HG02852 (cell line): ENCODE measurements around the gene SYT6.
"Not testable (repeated sequence)": the region's sequence is repeated elsewhere in the genome, so short reads cannot be mapped to it uniquely, and the experiment has no call there.

Source experiments
- ATAC-seq: cut with Tn5 transposase; IDR thresholded peaks from one replicate; pipeline ENCODE4 v1.9.1; 2021; ENCODE audit warnings: mild to moderate bottlenecking, moderate library complexity; ENCODE audit not compliant: unreplicated experiment

SYT6 gene

DNA sequence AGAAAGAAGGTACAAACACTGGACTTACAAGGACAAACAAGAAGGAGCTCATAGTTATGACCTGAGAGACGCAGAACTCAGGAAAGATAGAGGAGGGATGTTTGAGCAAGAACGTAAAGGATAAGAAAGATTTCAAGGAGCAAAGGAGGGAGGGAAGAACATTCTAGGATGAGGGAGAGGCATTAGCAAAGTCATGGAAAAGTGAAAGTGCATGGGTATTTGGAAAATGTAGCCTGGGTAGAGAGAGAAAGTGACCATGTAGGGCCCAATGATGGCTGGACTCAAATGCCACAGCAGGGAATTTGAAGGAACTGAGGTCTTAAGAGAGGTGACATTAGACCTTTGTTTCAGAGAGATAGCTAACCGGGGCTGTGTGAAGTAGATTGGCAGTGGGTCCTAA is 76.5 kb downstream of the SYT6 start:
- no peak for ATAC-seq

DNA sequence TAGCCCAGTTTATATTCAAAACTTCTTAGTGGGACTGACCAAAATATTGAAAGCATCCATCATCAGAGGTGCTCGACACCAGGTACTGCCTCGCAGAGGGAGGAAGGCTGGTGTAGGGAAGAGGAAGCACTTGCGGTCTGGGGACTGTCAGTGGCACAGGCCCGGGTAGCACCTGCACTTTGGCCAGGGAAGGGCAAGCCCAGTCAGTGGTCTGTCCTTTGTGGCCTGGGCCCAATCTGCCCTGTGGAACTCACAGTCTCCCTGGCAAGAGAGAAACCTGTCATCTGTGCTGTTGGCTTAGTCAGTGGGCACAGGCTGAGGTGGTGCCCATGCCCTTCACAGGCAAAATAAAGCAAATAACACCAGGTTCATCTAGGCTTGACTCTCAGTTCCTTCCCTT is 77.4 kb downstream of the SYT6 start:
- peak; percentile 43 for ATAC-seq

DNA sequence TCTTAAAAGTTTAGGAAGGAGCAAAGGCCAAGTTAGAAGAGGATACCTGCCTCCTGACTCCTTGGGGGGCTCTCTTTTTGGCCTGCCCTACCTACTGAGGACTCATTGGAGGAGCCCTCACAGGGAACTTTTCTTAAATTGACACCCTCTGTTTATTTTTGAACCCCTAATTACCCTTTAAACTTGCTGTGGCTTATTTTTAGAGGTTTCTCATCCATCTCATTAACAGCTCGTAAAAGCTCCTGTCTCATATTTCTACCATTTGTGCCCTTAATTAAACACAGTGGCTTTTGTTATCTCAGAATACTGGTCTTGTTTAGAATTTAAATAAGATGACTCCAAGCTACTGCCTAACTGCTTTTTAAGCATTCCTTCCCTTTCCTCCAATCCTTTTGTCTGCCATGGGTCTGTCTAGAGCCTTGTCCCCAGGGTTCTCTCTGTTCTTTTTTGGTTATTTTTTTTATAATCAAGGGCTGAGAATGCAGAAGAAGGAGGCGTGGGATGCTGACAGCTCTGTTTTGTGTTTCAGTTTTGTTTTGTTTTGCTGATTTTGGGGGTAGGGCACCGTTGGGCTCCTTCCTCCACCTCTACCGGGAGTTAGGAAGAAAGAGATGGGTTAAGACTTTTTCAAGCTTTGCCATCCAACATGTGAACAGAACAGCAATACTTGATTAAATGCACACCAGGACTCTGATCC is 78.0 kb downstream of the SYT6 start:
- ATAC-seq, result peak; percentile 41

DNA sequence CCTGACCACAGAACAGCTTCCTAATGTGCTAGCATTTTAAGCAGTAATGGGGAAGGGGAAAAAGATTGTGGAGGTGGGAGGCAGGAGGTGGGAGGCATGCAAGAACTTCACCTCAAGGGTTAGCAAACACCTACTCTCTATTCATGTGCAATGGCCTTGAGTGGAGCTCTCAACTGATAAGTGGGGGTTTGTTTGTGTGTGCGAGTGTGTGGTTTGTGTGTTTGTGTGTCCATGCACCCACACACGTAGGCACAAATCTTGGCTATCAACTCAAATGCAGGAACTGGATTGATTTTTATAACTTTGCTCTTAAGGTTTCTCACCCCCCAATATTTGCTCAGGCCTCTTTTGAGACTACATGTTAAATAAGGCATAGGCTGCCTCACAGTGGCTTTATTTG is 78.6 kb downstream of the SYT6 start:
- ATAC-seq, result no peak

DNA sequence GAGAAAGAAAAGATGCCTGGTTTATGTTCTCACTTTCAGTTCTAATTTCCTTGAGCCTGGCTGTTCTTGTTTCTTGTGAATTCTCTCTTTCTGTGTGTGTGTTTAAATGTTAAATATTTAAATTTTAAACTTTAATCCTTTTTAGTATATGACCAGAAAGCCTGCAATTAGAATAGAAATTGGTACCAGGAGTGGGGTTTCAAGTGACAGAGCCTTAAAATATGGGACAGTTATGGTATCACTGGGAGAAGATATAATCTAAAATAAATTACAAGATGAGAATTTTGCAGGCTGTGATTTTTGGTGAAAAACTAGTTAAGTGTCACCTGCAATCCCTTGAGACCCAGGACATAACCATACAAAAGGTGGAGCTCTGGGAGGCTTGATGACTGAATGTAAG is 81.4 kb downstream of the SYT6 start:
- ATAC-seq, result no peak

DNA sequence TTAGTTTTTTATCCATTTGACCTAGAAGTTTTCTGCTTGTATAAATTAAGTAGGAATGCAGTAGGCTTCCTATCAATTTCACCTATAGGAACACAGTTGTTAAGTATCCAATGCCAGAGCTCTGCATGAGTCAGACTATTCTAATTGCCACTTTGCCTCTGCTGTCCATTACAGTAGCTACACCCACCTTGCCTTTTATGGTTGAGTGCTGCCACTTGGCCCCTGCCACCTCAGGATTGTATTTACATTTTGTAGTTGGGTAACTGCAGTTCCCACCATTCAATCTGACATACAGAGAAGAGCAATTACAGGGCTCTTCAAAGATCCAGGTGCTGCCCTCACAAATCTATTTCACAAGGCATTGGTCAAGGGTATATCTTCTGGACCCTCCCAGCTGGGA is 83.9 kb downstream of the SYT6 start:
- not testable (repeated sequence) for ATAC-seq

DNA sequence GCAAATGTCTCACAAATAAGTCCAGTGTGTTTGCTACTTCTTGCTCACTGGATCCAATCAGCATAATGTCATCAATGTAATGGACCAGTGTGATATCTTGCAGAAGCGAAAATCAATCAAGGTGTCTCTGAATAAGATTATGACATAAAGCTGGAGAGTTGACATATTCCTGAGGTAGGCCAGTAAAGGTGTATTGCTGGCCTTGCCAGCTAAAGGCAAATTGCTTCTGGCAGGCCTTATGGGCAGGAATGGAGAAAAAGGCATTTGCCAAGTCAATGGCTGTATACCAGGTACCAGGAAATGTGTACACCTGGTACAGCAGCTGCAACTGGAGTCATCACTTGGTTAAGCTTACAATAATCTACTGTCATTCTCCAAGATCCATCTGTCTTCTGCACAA is 85.0 kb downstream of the SYT6 start:
- not testable (repeated sequence) for ATAC-seq

DNA sequence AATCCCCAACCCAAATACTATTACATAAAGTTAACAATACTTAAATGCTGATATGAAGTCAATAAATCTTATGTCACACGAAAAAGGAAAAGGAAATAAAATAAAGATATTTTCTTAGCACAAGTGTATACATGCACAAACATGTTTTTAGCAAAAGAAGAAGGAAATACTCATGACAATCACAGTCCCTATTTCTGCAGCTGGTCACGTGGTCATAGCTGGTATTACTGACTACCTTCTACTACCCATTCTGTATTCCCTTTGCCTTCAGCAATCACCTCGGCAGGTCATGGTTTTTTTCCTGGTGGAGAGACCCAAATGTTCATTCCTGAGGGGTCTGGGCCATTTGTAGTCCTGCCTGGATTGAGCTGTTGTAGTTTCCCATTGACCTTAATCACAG is 88.0 kb downstream of the SYT6 start:
- not testable (repeated sequence) for ATAC-seq

DNA sequence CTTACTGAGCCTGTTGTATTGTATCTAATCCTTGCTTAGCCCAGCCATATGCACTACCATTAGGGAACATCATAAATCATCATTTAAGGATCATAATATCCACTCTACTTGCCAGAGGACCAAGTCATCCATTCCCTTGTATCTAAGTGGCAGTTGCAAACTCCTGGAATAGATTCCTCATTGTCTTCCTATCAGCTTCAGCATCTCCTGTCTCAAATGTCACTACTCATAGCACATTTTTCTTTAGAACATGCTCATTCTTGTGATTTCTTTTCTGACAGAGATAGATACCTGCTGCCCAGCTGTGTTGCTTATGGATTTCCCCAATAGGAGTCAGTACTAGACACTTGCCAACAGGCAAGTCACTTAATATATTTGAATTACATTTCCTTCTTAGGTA is 90.1 kb downstream of the SYT6 start:
- ATAC-seq, result no peak

DNA sequence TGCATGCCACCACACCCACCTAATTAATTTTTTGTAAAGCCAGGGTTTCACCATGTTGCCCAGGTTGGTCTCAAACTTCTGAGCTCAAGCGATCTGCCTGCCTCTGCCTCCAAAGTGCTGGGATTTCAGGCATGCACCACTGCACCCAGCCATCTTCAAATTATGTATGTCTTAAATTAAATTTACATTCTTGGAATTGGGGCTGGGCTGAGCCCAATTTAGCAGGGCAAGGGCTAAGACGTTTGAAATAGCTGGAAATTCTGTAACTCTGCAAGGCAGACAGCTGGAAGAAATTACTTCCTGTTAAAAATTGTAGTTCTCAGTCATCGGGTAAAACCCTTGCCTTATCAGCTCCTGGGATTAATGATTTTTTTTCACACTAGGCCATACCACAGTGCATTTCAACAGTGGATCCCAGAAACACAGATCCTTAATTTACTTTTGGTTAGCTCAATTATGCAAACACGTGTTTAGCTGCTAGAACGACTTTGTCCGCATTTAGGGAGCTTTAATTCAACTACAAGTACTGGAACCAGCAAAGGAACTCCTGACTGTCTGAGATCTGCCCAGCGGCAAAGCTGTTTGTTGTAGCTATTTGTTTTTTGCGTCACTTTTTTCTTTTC is 91.1 kb downstream of the SYT6 start:
- ATAC-seq, result no peak

DNA sequence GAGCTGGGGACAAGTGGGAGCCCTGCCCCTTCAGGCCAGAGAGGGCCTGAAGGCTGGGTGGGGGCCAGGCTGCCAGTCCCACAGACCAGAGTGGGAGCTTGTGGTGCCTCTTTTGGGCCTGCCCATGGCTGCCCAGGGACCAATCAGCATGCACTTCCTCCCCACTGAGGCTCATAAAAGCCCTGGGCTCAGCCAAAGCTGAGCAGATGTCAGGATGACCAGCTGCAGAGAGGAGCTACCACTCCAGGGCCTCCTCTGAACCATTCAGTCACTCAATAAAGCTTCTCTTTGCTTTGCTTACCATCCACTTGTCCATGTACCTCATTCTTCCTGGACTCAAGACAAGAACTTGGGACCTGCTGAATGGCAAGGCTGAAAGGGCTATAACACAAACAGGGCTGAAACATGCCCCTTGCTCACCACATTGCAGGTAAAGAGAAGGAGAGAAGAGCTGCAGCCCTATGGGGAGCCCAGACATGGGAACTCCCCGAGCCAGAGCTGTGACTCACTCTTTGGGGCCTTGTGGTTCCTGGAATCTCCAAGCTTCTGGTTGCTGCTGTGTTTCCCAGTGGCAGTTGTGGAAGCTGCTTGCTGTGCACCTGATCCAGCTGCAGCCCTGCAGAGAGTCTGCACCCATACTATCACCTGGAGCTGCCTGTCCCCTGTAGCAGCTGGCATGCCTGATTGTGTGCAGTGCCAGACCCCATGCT is 92.4 kb downstream of the SYT6 start:
- ATAC-seq, result no peak

DNA sequence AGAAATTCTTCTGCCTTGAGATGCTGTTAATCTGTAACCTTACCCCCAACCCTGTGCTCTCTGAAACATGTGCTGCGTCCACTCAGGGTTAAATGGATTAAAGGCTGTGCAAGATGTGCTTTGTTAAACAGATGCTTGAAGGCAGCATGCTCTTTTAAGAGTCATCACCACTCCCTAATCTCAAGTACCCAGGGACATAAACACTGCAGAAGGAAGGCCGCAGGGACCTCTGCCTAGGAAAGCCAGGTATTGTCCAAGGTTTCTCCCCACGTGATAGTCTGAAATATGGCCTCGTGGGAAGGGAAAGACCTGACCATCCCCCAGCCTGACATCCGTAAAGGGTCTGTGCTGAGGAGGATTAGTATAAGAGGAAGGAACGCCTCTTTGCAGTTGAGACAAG is 95.4 kb downstream of the SYT6 start:
- not testable (repeated sequence) for ATAC-seq

DNA sequence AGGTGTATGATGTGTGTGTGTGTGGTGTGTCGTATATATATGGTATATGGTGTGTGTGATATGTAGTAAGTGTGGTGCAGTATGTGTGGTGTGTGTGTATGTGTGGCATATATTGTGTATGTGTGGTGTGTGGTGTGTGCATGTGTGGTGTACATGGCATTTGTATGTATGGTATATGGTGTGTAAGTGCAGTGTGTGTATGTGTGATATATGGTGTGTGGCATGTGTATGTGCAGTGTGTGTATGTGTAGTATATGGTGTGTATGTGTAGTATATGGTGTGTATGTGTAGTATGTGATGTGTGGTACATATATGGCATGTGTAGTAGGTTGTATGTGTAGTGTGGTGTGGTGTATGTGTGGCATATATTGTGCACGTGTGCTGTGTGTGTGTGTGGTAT is 99.5 kb downstream of the SYT6 start:
- no peak for ATAC-seq

DNA sequence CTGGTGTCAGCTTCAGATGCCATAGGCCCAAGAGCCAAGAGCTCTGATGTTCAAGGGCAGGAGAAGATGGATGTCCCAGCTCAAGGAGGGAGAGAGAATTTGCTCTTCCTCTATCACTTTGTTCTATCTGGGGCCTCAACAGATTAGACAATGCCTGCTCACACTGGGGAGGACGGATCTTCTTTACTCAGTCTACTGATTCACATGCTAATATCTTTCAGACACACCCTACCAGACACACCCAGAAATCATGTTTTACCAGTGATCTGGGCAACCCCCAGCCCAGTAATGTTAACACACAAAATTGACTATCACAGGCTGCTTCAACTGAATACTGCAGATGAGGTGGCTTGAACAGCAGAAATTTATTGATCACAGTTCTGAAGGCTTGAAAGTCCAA is 105.4 kb downstream of the SYT6 start:
- no peak for ATAC-seq

DNA sequence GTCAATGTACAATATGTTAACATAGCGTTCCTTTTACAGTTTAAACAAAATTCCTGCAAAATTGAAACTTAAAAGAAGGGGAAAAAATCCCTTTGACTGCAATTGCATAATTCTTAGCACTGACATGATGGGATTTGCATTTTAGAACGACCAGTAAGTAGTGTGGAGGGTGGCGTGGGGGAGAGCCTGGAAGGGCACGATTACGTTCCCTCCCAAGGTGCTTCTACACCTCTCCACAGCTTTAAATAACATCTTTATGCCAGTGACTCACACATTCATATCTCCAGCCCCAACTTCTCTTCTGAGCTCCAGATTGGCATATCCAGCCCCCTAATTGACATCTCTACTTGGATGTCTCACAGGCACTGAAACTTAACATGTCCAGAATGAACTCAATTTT is 110.1 kb downstream of the SYT6 start:
- ATAC-seq, result no peak

DNA sequence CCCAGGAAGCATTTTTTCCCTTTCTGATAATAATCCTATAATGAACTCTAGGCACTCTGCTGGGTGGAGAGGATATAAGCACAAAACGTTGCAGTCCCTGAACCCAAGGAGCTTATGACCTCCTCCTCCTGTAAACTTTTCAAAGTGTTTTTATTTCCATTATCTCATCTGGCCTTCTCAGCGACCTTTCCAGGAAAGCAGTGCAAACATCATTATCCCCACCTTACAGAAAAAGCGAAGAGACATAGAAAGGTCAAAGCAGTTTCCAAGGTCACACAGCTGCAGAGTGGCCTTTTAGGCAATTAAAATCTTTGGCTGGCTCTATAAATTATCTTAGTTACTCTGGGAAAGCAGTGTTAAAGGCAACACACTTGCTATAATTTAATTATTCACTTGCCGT is 110.6 kb downstream of the SYT6 start:
- ATAC-seq, result no peak

DNA sequence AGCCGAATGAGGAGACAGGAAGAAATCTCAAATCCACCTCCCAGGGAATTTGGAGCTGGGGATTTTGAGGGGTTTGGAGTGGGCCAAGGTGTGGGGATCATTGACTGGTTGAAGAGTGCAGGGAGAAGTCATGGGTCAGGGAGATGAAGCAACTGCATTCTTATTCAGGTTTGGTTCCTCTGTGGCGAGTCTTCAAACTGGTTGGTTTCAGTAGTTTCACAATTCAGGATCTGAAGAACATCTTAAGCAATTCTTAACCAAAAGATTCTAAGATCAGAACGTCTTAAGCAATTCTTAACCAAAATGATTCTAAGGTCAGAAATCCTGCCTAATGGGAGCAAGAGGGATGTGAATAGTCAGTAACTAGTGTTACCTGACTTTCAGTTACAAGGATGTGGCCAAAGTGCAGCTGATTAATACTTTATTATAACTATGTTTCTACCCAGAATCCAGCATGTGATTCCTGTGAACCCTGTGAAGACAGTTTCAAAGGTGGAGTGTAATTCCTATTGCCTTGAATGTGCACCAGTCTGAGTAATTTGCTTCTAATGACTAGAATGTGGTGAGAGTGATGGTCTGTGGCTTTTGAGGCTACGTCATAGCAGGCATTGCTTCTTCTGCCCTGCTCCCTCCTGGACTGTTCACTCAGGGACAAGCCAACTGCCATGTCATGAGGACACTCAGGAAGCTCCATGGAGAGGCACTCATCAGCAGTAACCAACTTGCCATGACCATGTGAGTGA is 113.2 kb downstream of the SYT6 start:
- ATAC-seq, result no peak
